DMS114 treated with DMSO at 0.1 percent for 48 hours (cell line): Measurements from ENCODE around the gene ZNF365.
"Not testable (repeated sequence)": the region's sequence is repeated elsewhere in the genome, so short reads cannot be mapped to it uniquely, and the experiment has no call there.

Source experiments
- DNase-seq: peaks from one replicate; lab custom pipeline; 2025; ENCODE audit not compliant: unreplicated experiment; lab: John Stamatoyannopoulos, UW

The ZNF365 gene

DNA sequence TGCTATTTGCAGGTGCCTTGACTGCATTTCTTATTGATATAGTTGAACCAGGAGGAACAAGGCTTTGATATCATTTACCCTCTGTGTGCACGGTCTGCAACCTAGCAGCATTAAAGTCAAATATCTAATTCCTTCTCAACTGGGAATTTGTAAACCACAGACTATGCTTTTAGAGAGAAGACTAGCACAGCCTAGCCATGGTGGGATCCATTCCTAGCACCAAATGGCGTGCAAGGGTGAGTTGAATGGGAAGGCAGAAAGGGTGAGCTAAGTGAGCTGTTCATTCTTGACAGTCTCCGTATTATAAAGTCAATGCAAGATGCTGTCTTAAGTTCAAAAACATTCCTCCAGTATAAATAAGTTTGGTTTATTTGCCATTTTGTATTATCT is 2.9 kb downstream of the ZNF365 start:
- DNase-seq, result no peak

- DNase-seq, result no peak
These were observed 3.8 kb downstream of the ZNF365 start for GRCh38 chr10:62377966-62378365.

DNA sequence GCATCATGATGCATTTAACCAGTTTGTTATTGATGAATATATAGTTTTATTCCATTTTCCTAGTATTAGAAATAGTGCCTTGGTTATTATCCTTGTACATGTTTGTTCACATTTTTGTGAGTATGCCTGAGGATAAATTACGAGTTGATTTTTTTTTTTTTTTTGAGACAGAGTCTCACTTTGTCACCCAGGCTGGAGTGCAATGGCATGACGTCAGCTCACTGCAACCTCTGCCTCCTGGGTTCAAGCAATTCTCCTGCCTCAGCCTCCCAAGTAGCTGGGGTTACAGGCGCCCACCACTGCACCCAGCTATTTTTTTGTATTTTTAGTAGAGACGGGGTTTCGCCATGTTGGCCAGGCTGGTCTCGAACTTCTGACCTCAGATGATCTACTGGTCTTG is 4.7 kb downstream of the ZNF365 start:
- not testable (repeated sequence) for DNase-seq

DNA sequence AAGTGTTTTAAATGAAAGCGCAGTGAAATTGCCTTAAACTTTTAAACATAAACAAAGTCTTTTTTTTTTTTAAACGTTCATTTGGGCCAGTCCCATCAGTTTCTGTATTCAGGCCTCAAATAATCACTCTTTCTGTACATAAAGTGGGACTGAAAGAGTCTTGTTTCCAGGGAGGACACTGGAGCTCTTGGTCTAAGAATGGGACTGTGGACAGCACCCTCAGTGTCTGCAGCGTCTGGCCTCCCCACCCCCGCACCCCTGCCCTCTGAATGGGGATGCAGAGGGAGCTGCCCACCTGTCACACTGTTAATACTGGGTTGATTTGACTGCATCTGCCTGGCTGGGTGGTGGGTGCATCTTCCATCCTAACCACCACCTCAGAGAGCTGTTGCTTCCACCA is 5.2 kb downstream of the ZNF365 start:
- no peak for DNase-seq

- no peak for DNase-seq
These were observed 5.8 kb downstream of the ZNF365 start for GRCh38 chr10:62380016-62380415.

GRCh38 chr10:62381385-62382102 is 7.4 kb downstream of the ZNF365 start:
- DNase-seq, result no peak

- no peak for DNase-seq
These were observed 8.7 kb downstream of the ZNF365 start for GRCh38 chr10:62382831-62383230.

- DNase-seq, result no peak
These were observed 9.9 kb downstream of the ZNF365 start for GRCh38 chr10:62384057-62384446.

GRCh38 chr10:62384447-62385081 is 10.4 kb downstream of the ZNF365 start:
- no peak for DNase-seq

DNA sequence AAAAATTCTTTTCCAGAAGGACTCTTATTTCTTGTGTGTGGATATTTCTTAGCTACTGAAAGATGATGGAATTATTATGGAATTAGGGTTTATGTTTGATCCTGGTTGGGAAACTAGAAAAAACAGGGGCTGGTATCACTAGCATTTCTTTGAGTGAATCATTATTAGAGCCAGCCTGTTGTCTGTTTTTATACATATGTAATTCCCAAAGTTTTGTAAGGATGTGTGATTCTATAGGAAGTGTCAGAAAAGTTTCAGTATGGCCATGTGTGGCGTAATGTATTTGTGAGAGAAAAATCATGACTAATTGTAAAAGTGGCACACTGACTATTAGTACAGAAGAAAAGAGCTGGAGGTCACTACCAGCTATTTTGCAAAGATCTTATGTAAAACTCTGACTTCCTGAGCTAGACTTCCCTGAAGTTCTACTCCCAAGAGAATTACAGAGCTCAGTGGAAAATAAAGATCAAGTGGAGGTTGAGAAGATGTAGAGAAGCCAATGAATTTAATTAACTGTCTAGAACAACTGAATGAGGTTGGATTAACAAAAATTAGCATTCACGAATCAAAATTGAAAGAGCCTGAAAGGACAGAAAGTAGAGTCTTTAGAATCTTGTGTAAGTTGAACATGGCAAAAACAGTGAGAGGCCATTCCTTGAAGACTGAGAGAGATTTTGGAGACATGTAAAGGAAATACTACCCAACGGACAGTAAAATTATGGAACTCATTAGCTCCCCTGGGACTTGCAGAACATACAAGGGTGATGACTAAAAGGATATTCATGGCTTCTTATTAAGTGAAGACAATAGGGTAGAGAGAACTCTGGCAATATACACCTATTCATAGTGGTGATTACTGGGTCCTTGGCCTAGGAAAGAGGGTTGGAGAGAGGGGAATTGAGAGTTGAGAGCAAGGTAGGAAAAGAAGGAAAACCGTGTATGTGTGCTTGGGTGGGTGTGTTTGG is 12.5 kb downstream of the ZNF365 start:
- no peak for DNase-seq

- DNase-seq, result no peak
These were observed 14.2 kb downstream of the ZNF365 start for GRCh38 chr10:62388328-62388727.

DNA sequence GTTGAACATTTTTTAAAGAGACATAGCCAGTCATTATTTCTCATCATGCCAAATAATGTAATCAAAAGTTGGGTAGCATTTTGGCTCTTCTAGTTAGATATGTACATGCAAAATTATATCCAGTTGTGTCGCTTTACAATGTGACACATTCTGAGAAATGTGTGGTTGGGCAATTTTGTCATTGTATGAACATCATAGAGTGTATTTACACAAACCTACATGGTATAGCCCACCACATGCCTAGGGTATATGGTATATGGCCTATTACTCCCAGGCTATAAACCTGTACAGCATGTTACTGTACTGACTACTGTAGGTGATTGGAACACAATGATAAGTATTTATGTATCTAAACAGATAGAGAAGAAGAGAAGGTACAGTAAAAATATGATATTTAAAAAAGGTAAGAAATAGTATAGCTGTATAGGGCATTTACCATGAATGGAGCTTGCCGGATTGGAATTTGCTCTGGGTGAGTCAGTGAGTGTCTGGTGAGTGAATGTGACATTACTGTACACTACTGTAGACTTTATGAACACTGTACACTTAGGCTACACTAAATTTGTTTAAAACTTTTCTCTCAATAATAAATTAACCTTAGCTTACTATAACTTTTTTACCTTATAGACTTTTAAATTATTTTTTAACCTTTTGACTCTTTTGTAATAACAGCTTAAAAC is 16.5 kb downstream of the ZNF365 start:
- DNase-seq, result no peak

- DNase-seq, result no peak
These were observed 19.1 kb downstream of the ZNF365 start for GRCh38 chr10:62393237-62393636.

GRCh38 chr10:62394556-62395018 is 20.4 kb downstream of the ZNF365 start:
- no peak for DNase-seq

GRCh38 chr10:62395892-62396291 is 21.7 kb downstream of the ZNF365 start:
- no peak for DNase-seq

- no peak for DNase-seq
These were observed 22.7 kb downstream of the ZNF365 start for GRCh38 chr10:62396864-62397263.

GRCh38 chr10:62399211-62399610 is 25.0 kb downstream of the ZNF365 start:
- no peak for DNase-seq

DNA sequence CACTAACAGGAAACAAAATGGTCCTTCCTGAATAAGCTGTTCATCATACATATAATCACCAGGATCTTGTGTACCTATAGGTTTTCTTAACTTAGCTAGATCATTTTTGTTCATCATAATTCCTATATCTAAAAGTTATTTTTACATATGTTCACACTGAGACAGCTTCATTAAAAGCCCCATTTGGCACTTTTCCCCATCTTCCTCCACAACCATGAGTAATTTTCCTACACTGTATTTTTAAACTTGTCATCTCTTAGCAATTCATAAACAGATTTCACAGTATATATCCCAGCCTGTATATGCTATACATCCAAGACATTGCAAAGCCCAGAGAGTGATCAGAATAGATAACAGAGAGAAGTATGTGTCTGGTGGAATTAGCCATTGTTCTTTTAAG is 28.3 kb downstream of the ZNF365 start:
- no peak for DNase-seq

- DNase-seq, result not testable (repeated sequence)
These were observed 36.4 kb downstream of the ZNF365 start for GRCh38 chr10:62410528-62410927.

GRCh38 chr10:62410934-62411333 is 36.8 kb downstream of the ZNF365 start:
- DNase-seq, result not testable (repeated sequence)

DNA sequence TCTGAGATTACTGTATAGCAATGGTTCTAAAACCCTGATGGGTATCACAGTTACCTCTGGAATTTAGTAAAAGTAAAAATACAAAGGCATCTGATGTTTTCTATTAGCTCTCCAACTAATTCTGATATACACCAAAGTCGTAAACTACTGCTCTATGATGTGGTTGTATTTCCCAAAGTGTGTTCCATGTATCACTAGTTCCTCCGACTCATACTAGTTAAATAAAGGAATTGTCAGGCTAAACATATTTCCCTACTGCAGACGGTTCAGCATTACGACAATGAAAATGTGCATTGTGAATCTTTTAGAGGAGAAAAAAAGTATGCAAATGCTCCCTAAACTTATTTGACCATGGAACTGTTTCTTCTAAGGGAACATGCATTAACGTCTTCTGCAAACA is 38.9 kb downstream of the ZNF365 start:
- DNase-seq, result no peak
